Rectal smooth muscle tissue (tissue), 1 donor: Measurements from ENCODE around the gene BEST1.

ENCODE experiments used
- H3K27ac ChIP-seq: one replicate; pipeline ENCODE4 v1.7.0; 2013; ENCODE audit warnings: low read depth, low read length, inconsistent platforms
- H3K27me3 ChIP-seq: one replicate; pipeline ENCODE4 v1.7.0; 2013; ENCODE audit warnings: low read length; ENCODE audit not compliant: control insufficient read depth, insufficient read depth
- H3K36me3 ChIP-seq: one replicate; pipeline ENCODE4 v1.7.0; 2013; ENCODE audit warnings: low read length; ENCODE audit not compliant: control insufficient read depth, insufficient read depth
- H3K4me1 ChIP-seq: one replicate; pipeline ENCODE4 v1.7.0; 2013; ENCODE audit warnings: low read length; ENCODE audit not compliant: control insufficient read depth, insufficient read depth
- H3K4me3 ChIP-seq: one replicate; pipeline ENCODE4 v1.7.0; 2013; ENCODE audit warnings: low read length
- H3K9ac ChIP-seq: one replicate; pipeline ENCODE4 v1.7.0; 2013; ENCODE audit warnings: low read length

The BEST1 gene

DNA sequence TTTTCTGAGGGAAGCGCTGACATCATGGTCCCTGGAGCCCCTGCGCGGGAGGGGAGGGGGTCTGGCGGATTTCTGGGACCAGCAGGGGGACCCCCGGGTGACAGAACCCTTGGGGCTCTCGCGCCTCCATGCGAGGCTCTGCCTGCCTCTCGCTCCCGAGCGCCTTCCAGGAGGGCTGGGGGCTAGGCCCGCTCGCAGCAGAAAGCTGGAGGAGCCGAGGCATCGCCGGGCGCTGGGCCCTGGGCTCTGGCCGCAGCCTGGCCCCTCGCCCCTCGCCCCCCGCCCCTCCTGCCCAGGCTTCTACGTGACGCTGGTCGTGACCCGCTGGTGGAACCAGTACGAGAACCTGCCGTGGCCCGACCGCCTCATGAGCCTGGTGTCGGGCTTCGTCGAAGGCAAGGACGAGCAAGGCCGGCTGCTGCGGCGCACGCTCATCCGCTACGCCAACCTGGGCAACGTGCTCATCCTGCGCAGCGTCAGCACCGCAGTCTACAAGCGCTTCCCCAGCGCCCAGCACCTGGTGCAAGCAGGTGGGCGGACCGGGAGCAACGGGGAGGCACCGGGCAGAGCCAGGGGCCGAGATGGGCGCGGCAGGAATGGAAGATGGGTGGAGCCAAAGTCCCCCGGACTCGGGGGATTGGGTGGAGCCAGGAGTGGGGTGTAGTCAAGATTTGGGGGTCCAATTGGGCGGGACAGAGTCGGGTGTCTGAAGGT, 5.4 kb downstream of the BEST1 start:
- no peaks in the 10 kb centered on the region for H3K4me1 ChIP-seq
- H3K9ac ChIP-seq: no peak overlapping the region
- H3K27ac ChIP-seq: peak overlapping the region; percentile 40

DNA sequence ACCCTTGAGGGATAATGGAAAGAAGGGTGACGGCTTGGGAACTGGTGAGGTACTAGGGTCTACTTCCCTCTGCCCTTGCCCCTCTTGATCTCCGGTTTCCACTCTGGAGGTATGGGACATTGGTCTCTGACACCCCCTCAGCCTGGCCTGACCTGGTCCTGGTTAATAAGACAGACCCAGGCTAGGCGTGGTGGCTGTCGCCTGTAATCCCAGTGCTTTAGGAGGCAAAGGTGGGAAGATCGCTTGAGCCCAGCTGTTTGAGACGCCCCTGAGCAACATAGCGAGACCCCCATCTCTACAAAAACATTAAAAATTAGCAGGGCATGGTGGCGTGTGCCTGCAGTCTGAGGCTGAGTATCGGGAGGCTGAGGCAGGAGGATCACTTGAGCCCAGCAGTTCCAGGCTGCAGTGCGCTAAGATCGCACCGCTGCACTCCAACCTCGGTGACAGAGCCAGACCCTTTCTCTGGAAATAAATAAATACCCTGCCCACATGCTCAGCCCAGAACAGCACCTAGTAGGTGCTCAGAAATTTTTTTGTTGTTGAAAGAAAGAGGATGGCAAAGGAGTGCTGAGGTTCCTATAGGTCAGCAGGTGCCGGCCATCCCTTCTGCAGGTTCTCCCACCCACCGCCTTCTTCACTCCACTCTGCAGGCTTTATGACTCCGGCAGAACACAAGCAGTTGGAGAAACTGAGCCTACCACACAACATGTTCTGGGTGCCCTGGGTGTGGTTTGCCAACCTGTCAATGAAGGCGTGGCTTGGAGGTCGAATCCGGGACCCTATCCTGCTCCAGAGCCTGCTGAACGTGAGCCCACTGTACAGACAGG, 6.3 kb downstream of the BEST1 start:
- no peak overlapping the region for H3K9ac ChIP-seq

More for the DNA sequence above, 5.4 kb downstream of the BEST1 start:
- H3K27me3 ChIP-seq: no peaks in the 10 kb centered on the region
- H3K4me3 ChIP-seq: peak overlapping the region; percentile 52
- peaks cover 6% of the 10 kb centered on the region for H3K36me3 ChIP-seq

GRCh38 chr11:61957021-61957770, 7.0 kb downstream of the BEST1 start:
- H3K4me1 ChIP-seq: no peaks in the 10 kb centered on the region
- H3K4me3 ChIP-seq: no peak overlapping the region
- H3K27ac ChIP-seq: no peak overlapping the region
- peaks cover 6% of the 10 kb centered on the region for H3K36me3 ChIP-seq
- H3K9ac ChIP-seq: no peak overlapping the region
- no peaks in the 10 kb centered on the region for H3K27me3 ChIP-seq

More for the DNA sequence above, 6.3 kb downstream of the BEST1 start:
- H3K4me1 ChIP-seq: no peaks in the 10 kb centered on the region
- no peaks in the 10 kb centered on the region for H3K27me3 ChIP-seq
- peak overlapping the region; percentile 52 for H3K4me3 ChIP-seq
- no peak overlapping the region for H3K27ac ChIP-seq
- peaks cover 6% of the 10 kb centered on the region for H3K36me3 ChIP-seq

- Histone ChIP-seq H3K27ac (no peak overlapping the region), H3K4me3 (no peak overlapping the region)
These were observed 8.4 kb downstream of the BEST1 start for GRCh38 chr11:61958590-61958989.

GRCh38 chr11:61959114-61959513, 9.0 kb downstream of the BEST1 start:
- no peaks in the 10 kb centered on the region for H3K27me3 ChIP-seq
- H3K4me1 ChIP-seq: no peaks in the 10 kb centered on the region
- H3K4me3 ChIP-seq: no peak overlapping the region
- peaks cover 8% of the 10 kb centered on the region for H3K36me3 ChIP-seq
- H3K9ac ChIP-seq: no peak overlapping the region
- no peak overlapping the region for H3K27ac ChIP-seq

More at GRCh38 chr11:61958590-61958989, 8.4 kb downstream of the BEST1 start:
- no peak overlapping the region for H3K9ac ChIP-seq
- peaks cover 6% of the 10 kb centered on the region for H3K36me3 ChIP-seq
- H3K4me1 ChIP-seq: no peaks in the 10 kb centered on the region
- no peaks in the 10 kb centered on the region for H3K27me3 ChIP-seq

GRCh38 chr11:61959678-61960077, 9.5 kb downstream of the BEST1 start:
- Histone ChIP-seq H3K36me3 (peaks cover 12% of the 10 kb centered on the region), H3K4me1 (no peaks in the 10 kb centered on the region), H3K4me3 (no peak overlapping the region), H3K27me3 (no peaks in the 10 kb centered on the region), H3K27ac (no peak overlapping the region), H3K9ac (no peak overlapping the region)

- peaks cover 17% of the 10 kb centered on the region for H3K36me3 ChIP-seq
- no peak overlapping the region for H3K9ac ChIP-seq
- no peaks in the 10 kb centered on the region for H3K27me3 ChIP-seq
- H3K27ac ChIP-seq: no peak overlapping the region
- no peak overlapping the region for H3K4me3 ChIP-seq
- peaks cover 3% of the 10 kb centered on the region for H3K4me1 ChIP-seq
These were observed 10.4 kb downstream of the BEST1 start for GRCh38 chr11:61960532-61960931.

GRCh38 chr11:61961570-61962212, 11.5 kb downstream of the BEST1 start:
- H3K4me3 ChIP-seq: no peak overlapping the region
- peaks cover 17% of the 10 kb centered on the region for H3K36me3 ChIP-seq
- H3K4me1 ChIP-seq: peaks cover 3% of the 10 kb centered on the region
- H3K27me3 ChIP-seq: no peaks in the 10 kb centered on the region
- H3K9ac ChIP-seq: no peak overlapping the region
- peak overlapping the region; percentile 16 for H3K27ac ChIP-seq

- Histone ChIP-seq H3K4me3 (no peak overlapping the region), H3K27ac (peak overlapping the region; percentile 16), H3K27me3 (no peaks in the 10 kb centered on the region), H3K4me1 (peaks cover 3% of the 10 kb centered on the region), H3K36me3 (peaks cover 17% of the 10 kb centered on the region), H3K9ac (no peak overlapping the region)
These were observed 12.3 kb downstream of the BEST1 start for GRCh38 chr11:61962213-61963015.

GRCh38 chr11:61963016-61963281, 12.8 kb downstream of the BEST1 start:
- H3K36me3 ChIP-seq: peaks cover 17% of the 10 kb centered on the region
- no peaks in the 10 kb centered on the region for H3K27me3 ChIP-seq
- H3K9ac ChIP-seq: no peak overlapping the region
- H3K4me1 ChIP-seq: peaks cover 3% of the 10 kb centered on the region
- no peak overlapping the region for H3K4me3 ChIP-seq
- peak overlapping the region; percentile 11 for H3K27ac ChIP-seq

DNA sequence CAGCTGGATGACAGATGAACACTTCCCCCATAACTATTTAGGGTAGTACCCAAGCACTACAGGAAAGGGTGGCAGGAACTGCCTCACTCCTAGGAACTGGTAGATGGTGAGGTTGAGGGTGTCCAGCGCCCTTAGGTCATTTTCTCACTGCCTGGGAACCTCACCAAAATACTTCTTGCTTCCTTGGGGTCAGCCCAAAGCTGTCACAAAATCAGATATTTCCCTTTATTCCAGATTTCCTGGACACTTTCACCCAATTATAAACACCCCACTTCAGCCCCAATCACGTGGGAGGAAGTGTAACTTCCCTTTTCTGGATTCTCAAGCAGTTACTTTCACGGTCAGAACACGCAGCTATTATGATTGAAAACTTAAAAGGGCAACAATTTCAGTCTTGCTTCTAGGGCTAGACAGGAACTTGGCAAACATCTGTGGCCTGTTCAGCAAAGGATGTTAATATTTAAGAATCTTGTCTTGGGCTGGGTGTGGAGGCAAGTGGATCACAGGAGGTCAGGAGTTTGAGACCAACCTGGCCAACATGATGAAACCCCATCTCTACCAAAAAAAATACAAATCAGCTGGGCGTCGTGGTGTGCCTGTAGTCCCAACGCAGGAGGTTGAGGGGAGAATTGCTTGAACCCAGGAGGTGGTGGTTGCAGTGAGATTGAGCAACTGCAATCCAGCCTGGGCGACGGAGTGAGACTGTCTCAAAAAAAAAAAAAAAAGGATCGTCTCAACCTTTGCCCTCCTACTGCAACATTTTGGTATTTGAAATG, 13.3 kb downstream of the BEST1 start:
- Histone ChIP-seq H3K9ac (no peak overlapping the region), H3K4me1 (peaks cover 3% of the 10 kb centered on the region), H3K27me3 (no peaks in the 10 kb centered on the region), H3K4me3 (no peak overlapping the region), H3K27ac (peak overlapping the region; percentile 11), H3K36me3 (peaks cover 17% of the 10 kb centered on the region)
